ES-I3 (cell line): ENCODE data around the gene HMGCR.
A peak's percentile ranks its signal among the peaks of the same experiment; 100 is the strongest.
"Not testable (repeated sequence)": the region's sequence is repeated elsewhere in the genome, so short reads cannot be mapped to it uniquely, and the experiment has no call there.

Experiments
- H3K36me3 ChIP-seq: 2 replicates; pipeline ENCODE4 v1.6.1; 2013; ENCODE audit warnings: mild to moderate bottlenecking, low read length, control low read depth, moderate library complexity; ENCODE audit not compliant: insufficient read depth
- H3K4me1 ChIP-seq: 2 replicates; pipeline ENCODE4 v1.6.1; 2013; ENCODE audit warnings: mild to moderate bottlenecking, control low read depth, low read length; ENCODE audit not compliant: insufficient read depth
- H3K9ac ChIP-seq: 2 replicates; pipeline ENCODE4 v1.6.1; 2013; ENCODE audit warnings: low read depth, mild to moderate bottlenecking, low read length, moderate library complexity
- H3K9me3 ChIP-seq: 2 replicates; pipeline ENCODE4 v1.6.1; 2013; ENCODE audit warnings: mild to moderate bottlenecking, low read length, moderate library complexity; ENCODE audit not compliant: control insufficient read depth, insufficient read depth

Gene HMGCR

GRCh38 chr5:75331095-75332090 is 5.6 kb upstream of the HMGCR start:
- Histone ChIP-seq H3K4me1 (no peaks in the 10 kb centered on the region), H3K36me3 (no peaks in the 10 kb centered on the region), H3K9ac (no peak overlapping the region), H3K9me3 (no peaks in the 10 kb centered on the region)

- not testable (repeated sequence) for H3K36me3 ChIP-seq, H3K4me1 ChIP-seq, H3K9me3 ChIP-seq, H3K9ac ChIP-seq
Measured at GRCh38 chr5:75333759-75334158, 3.3 kb upstream of the HMGCR start.

- not testable (repeated sequence) for H3K36me3 ChIP-seq, H3K9ac ChIP-seq, H3K4me1 ChIP-seq
Measured at GRCh38 chr5:75334413-75334812, 2.6 kb upstream of the HMGCR start.

GRCh38 chr5:75335486-75335885 is 1.5 kb upstream of the HMGCR start:
- H3K36me3 ChIP-seq = peaks cover 2% of the 10 kb centered on the region; the same call in 1 of the 2 replicates
- peaks cover 7% of the 10 kb centered on the region; the same call in 1 of the 2 replicates for H3K4me1 ChIP-seq
- H3K9me3 ChIP-seq = no peaks in the 10 kb centered on the region
- H3K9ac ChIP-seq = no peak overlapping the region

More at GRCh38 chr5:75334413-75334812, 2.6 kb upstream of the HMGCR start:
- not testable (repeated sequence) for H3K9me3 ChIP-seq

- peaks cover 4% of the 10 kb centered on the region; the same call in 1 of the 2 replicates for H3K36me3 ChIP-seq
- H3K4me1 ChIP-seq = peaks cover 10% of the 10 kb centered on the region
- H3K9ac ChIP-seq = peak overlapping the region; percentile 74
- H3K9me3 ChIP-seq = no peaks in the 10 kb centered on the region
Measured at GRCh38 chr5:75335952-75336614, 937 bp upstream of the HMGCR start.

GRCh38 chr5:75337366-75338021 is 474 bp downstream of the HMGCR start:
- H3K9me3 ChIP-seq = no peaks in the 10 kb centered on the region
- peaks cover 10% of the 10 kb centered on the region for H3K4me1 ChIP-seq
- H3K36me3 ChIP-seq = peaks cover 6% of the 10 kb centered on the region; the same call in 1 of the 2 replicates
- H3K9ac ChIP-seq = peak overlapping the region; percentile 90

GRCh38 chr5:75338408-75338807 is 1.4 kb downstream of the HMGCR start:
- H3K9ac ChIP-seq = peak overlapping the region; percentile 90

GRCh38 chr5:75340714-75341478 is 3.9 kb downstream of the HMGCR start:
- H3K36me3 ChIP-seq = peaks cover 10% of the 10 kb centered on the region; the same call in 1 of the 2 replicates
- H3K9ac ChIP-seq = no peak overlapping the region; the same call in 1 of the 2 replicates
- H3K4me1 ChIP-seq = peaks cover 10% of the 10 kb centered on the region
- no peaks in the 10 kb centered on the region for H3K9me3 ChIP-seq

More at GRCh38 chr5:75338408-75338807, 1.4 kb downstream of the HMGCR start:
- Histone ChIP-seq H3K4me1 (peaks cover 10% of the 10 kb centered on the region), H3K36me3 (peaks cover 6% of the 10 kb centered on the region; the same call in 1 of the 2 replicates), H3K9me3 (no peaks in the 10 kb centered on the region)

- peaks cover 15% of the 10 kb centered on the region for H3K36me3 ChIP-seq
- H3K9ac ChIP-seq = no peak overlapping the region
- H3K9me3 ChIP-seq = no peaks in the 10 kb centered on the region
- H3K4me1 ChIP-seq = peaks cover 10% of the 10 kb centered on the region
Measured at GRCh38 chr5:75341934-75342333, 4.9 kb downstream of the HMGCR start.

- Histone ChIP-seq H3K9me3 (no peaks in the 10 kb centered on the region), H3K36me3 (peaks cover 22% of the 10 kb centered on the region), H3K4me1 (peaks cover 10% of the 10 kb centered on the region), H3K9ac (no peak overlapping the region)
Measured at GRCh38 chr5:75342836-75343235, 5.8 kb downstream of the HMGCR start.

GRCh38 chr5:75348241-75348640 is 11.2 kb downstream of the HMGCR start:
- no peaks in the 10 kb centered on the region for H3K4me1 ChIP-seq
- H3K9me3 ChIP-seq = no peaks in the 10 kb centered on the region
- no peak overlapping the region for H3K9ac ChIP-seq
- peaks cover 43% of the 10 kb centered on the region for H3K36me3 ChIP-seq

GRCh38 chr5:75349663-75350062 is 12.6 kb downstream of the HMGCR start:
- no peak overlapping the region for H3K9ac ChIP-seq
- H3K9me3 ChIP-seq = no peaks in the 10 kb centered on the region
- H3K36me3 ChIP-seq = peaks cover 43% of the 10 kb centered on the region
- H3K4me1 ChIP-seq = no peaks in the 10 kb centered on the region

- Histone ChIP-seq H3K4me1 (no peaks in the 10 kb centered on the region), H3K9me3 (no peaks in the 10 kb centered on the region), H3K36me3 (peaks cover 41% of the 10 kb centered on the region), H3K9ac (no peak overlapping the region)
Measured at GRCh38 chr5:75351139-75351926, 14.3 kb downstream of the HMGCR start.
